HepG2 (cell line): ENCODE results near the gene YTHDF1. TPM values are rescaled to one million over a fixed set of nuclear protein-coding genes. Genes with fewer than 3 reads are reported as not detected.

ENCODE experiments used
- ARID5B ChIP-seq: IDR thresholded peaks from 2 replicates; pipeline ENCODE4 v1.4.0; 2020; ENCODE audit warnings: mild to moderate bottlenecking, missing genetic modification reagents
- HMG20A ChIP-seq: IDR thresholded peaks from 2 replicates; pipeline ENCODE4 v1.6.1; 2016; ENCODE audit warnings: borderline replicate concordance
- MEIS1 ChIP-seq: sonication (generic); formaldehyde crosslinking; IDR thresholded peaks from 2 replicates; pipeline ENCODE4 v1.9.0; 2021; ENCODE audit warnings: mild to moderate bottlenecking, missing genetic modification reagents, moderate library complexity, borderline replicate concordance
- MTF2 ChIP-seq: sonication (generic); formaldehyde crosslinking; IDR thresholded peaks from 2 replicates; pipeline ENCODE4 v1.5.0; 2020; ENCODE audit warnings: missing genetic modification reagents, borderline replicate concordance
- MYPOP ChIP-seq: sonication (generic); formaldehyde crosslinking; IDR thresholded peaks from 2 replicates; pipeline ENCODE4 v1.8.1; 2023; ENCODE audit warnings: mild to moderate bottlenecking, moderate library complexity, missing genetic modification reagents
- ONECUT2 ChIP-seq: sonication (generic); formaldehyde crosslinking; IDR thresholded peaks from 2 replicates; pipeline ENCODE4 v1.4.0; 2020; ENCODE audit warnings: missing genetic modification reagents
- PRDM4 ChIP-seq: sonication (generic); formaldehyde crosslinking; IDR thresholded peaks from 2 replicates; pipeline ENCODE4 v1.9.0; 2021; ENCODE audit warnings: missing genetic modification reagents, borderline replicate concordance
- RAD21 ChIP-seq: fragments of 450-650 bp; formaldehyde crosslinking; IDR thresholded peaks from 2 replicates; pipeline ENCODE4 v1.5.0; 2020; ENCODE audit warnings: mild to moderate bottlenecking
- RCOR2 ChIP-seq: IDR thresholded peaks from 2 replicates; pipeline ENCODE4 v1.6.1; 2016; ENCODE audit warnings: missing biosample characterization, missing genetic modification reagents
- SAP130 ChIP-seq: IDR thresholded peaks from 2 replicates; pipeline ENCODE4 v1.6.1; 2016; ENCODE audit warnings: low read depth
- SATB2 ChIP-seq: sonication (generic); formaldehyde crosslinking; IDR thresholded peaks from 2 replicates; pipeline ENCODE4 v1.5.0; 2020; ENCODE audit warnings: missing genetic modification reagents
- SUZ12 ChIP-seq: fragments of 150-350 bp; IDR thresholded peaks from 2 replicates; pipeline ENCODE4 v1.6.1; 2014; ENCODE audit warnings: low read depth, low read length
- ZBTB4 ChIP-seq: sonication (generic); formaldehyde crosslinking; IDR thresholded peaks from 2 replicates; pipeline ENCODE4 v1.4.0; 2020; ENCODE audit warnings: missing genetic modification reagents, mild to moderate bottlenecking, borderline replicate concordance
- ZFP36L1 ChIP-seq: sonication (generic); formaldehyde crosslinking; IDR thresholded peaks from 2 replicates; pipeline ENCODE4 v1.8.0; 2022; ENCODE audit warnings: mild to moderate bottlenecking, missing genetic modification reagents, moderate library complexity
- ZNF251 ChIP-seq: sonication (generic); formaldehyde crosslinking; IDR thresholded peaks from 2 replicates; pipeline ENCODE4 v1.9.0; 2021; ENCODE audit warnings: mild to moderate bottlenecking, missing genetic modification reagents
- ZNF274 ChIP-seq: sonication (generic); formaldehyde crosslinking; IDR thresholded peaks from 2 replicates; pipeline ENCODE4 v1.5.1; 2020; ENCODE audit warnings: mild to moderate bottlenecking, missing genetic modification reagents
- ZNF34 ChIP-seq: sonication (generic); formaldehyde crosslinking; IDR thresholded peaks from 2 replicates; pipeline ENCODE4 v1.4.0; 2020; ENCODE audit warnings: mild to moderate bottlenecking, missing genetic modification reagents, borderline replicate concordance
- ZNF496 ChIP-seq: sonication (generic); formaldehyde crosslinking; IDR thresholded peaks from 2 replicates; pipeline ENCODE4 v1.8.1; 2023; ENCODE audit warnings: mild to moderate bottlenecking, moderate library complexity, missing genetic modification reagents; ENCODE audit not compliant: insufficient replicate concordance
- ZNF644 ChIP-seq: IDR thresholded peaks from 2 replicates; pipeline ENCODE4 v1.6.1; 2016; ENCODE audit warnings: low read depth
- ZNF83 ChIP-seq: sonication (generic); formaldehyde crosslinking; IDR thresholded peaks from 2 replicates; pipeline ENCODE4 v1.4.0; 2020; ENCODE audit warnings: missing genetic modification reagents, mild to moderate bottlenecking, borderline replicate concordance
- ZNF883 ChIP-seq: sonication (generic); formaldehyde crosslinking; IDR thresholded peaks from 2 replicates; pipeline ENCODE4 v1.5.1; 2020; ENCODE audit warnings: mild to moderate bottlenecking, missing genetic modification reagents; ENCODE audit errors: not compliant biosample characterization
- polyA plus RNA-seq, 8 experiments: library from polyadenylated mRNA; depleted of rRNA in 3 of 8; stranded (reverse) in 7 of 8; unstranded in 1 of 8; fragments of >200 nt; fragmentation: Illumina TruSeq in 4 of 8; extraction: Trizol in 4 of 8; gene quantifications; 2 replicates each; pipeline versions ENCODE4 v1.2.1 to v1.2.3, GENCODE V29; 2011 to 2016; ENCODE audit warnings: low read depth in 4 of 8, missing spikeins in 1 of 8, mixed read lengths in 1 of 8; ENCODE audit not compliant: insufficient read depth in 1 of 8
- total RNA-seq, 5 experiments: library from RNA; depleted of rRNA; stranded (reverse); fragments of >200 nt; fragmentation: Illumina TruSeq; extraction: Trizol; gene quantifications; 2 replicates each; pipeline ENCODE4 v1.2.3, GENCODE V29; 2016; ENCODE audit warnings: low read depth in 1 of 5

YTHDF1 gene
- total and polyA plus RNA-seq, 2 of the 13 experiments (the other 11 are each of a cell fraction or from before 2014, with no cell fraction given) = 34.5 to 37.7 TPM

GRCh38 chr20:63230800-63231268 lies 14.9 kb upstream of the YTHDF1 start (continued):
- TF ChIP-seq PRDM4 (CRISPR knock-in tag) = no peak
- TF ChIP-seq SATB2 (CRISPR knock-in tag) = no peak
- 0 out of 2 replicates have a peak, but pooled peaks have one; percentile 13 for TF ChIP-seq ARID5B
- TF ChIP-seq ZBTB4 = no peak
- TF ChIP-seq MYPOP (CRISPR knock-in tag) = no peak
- TF ChIP-seq RCOR2 (CRISPR knock-in tag) = no peak
- peak; percentile 41 for TF ChIP-seq ZNF883
- no peak for TF ChIP-seq ZNF496
- no peak for TF ChIP-seq HMG20A (CRISPR knock-in tag)
- TF ChIP-seq ZNF34 (CRISPR knock-in tag) = 0 out of 2 replicates have a peak, but pooled peaks have one; percentile 45
- peak; percentile 57; the same call in 1 of the 2 replicates for TF ChIP-seq SAP130 (CRISPR knock-in tag)
- no peak for TF ChIP-seq ZNF644 (CRISPR knock-in tag)
- no peak for TF ChIP-seq SUZ12
- peak; percentile 13; the same call in 1 of the 2 replicates for TF ChIP-seq ZNF83 (CRISPR knock-in tag)
- no peak for TF ChIP-seq ZNF251 (CRISPR knock-in tag)
- TF ChIP-seq ZNF274 (CRISPR knock-in tag) = no peak
- no peak for TF ChIP-seq ZFP36L1 (CRISPR knock-in tag)
- TF ChIP-seq ONECUT2 (CRISPR knock-in tag) = no peak
- no peak for TF ChIP-seq MTF2
- no peak for TF ChIP-seq MEIS1
- peak; percentile 74 for TF ChIP-seq RAD21 (CRISPR knock-in tag)
